A549 (cell line): Measurements from ENCODE around the gene CSPG4. TPM values are rescaled to one million over a fixed set of nuclear protein-coding genes. Genes with fewer than 3 reads are reported as not detected.
"Not testable (repeated sequence)": the region's sequence is repeated elsewhere in the genome, so short reads cannot be mapped to it uniquely, and the experiment has no call there.

Experiments
- ATAC-seq, 2 experiments: fragments of 200-7000 bp in 1 of 2; fragments of >200 bp in 1 of 2; cut with Nextera tagmentation in 1 of 2; cut with Tn5 transposase in 1 of 2; 3 replicates each; pipeline versions ENCODE4 v1.8.0 to v1.9.1; 2018 to 2020; ENCODE audit warnings: mild to moderate bottlenecking in 1 of 2, moderate library complexity in 1 of 2
- CTCF ChIA-PET: fragments of 300-600 bp; sonication (Branson Sonifier 250); formaldehyde crosslinking; extraction: SDS; loops from one replicate; lab custom pipeline; 2021; ENCODE audit warnings: antibody characterized with exemption, inconsistent platforms; lab: Yijun Ruan, JAX
- POLR2A ChIA-PET: fragments of 350-600 bp; formaldehyde crosslinking; extraction: SDS; loops from one replicate; lab custom pipeline; 2021; ENCODE audit warnings: antibody characterized with exemption, inconsistent platforms; lab: Yijun Ruan, JAX
- DNase-seq, 2 experiments: peaks; one replicate each; pipeline versions ENCODE4 v3.0.0 to v3.0.0-alpha.2; 2011 to 2016; ENCODE audit warnings: low read depth in 1 of 2, low spot score in 1 of 2
- FAIRE-seq: peaks from 2 replicates; lab custom pipeline; 2011; peaks lifted over from hg19 to GRCh38; lab: Jason Lieb, UNC
- H3K27ac ChIP-seq, 2 experiments: fragments of >200 bp; sonication (Bioruptor Twin); formaldehyde crosslinking; 3 replicates each; pipeline ENCODE4 v1.5.1; 2016 to 2017
- H3K4me1 ChIP-seq: fragments of >200 bp; sonication (Bioruptor Twin); formaldehyde crosslinking; 3 replicates; pipeline ENCODE4 v1.6.1; 2016
- H3K4me2 ChIP-seq: fragments of >200 bp; sonication (Bioruptor Twin); formaldehyde crosslinking; 3 replicates; pipeline ENCODE4 v1.6.1; 2016
- H3K4me3 ChIP-seq: fragments of >200 bp; sonication (Bioruptor Twin); formaldehyde crosslinking; 3 replicates; pipeline ENCODE4 v1.5.1; 2016
- H3K9me3 ChIP-seq: fragments of >200 bp; sonication (Bioruptor Twin); formaldehyde crosslinking; 3 replicates; pipeline ENCODE4 v1.6.1; 2016
- CEBPB ChIP-seq, 2 experiments: fragments of >200 bp in 1 of 2; sonication (Bioruptor Twin) in 1 of 2; formaldehyde crosslinking in 1 of 2; IDR thresholded peaks; 2 replicates each; pipeline ENCODE4 v1.6.1; 2012 to 2016
- FOSB ChIP-seq: fragments of 250-450 bp; sonication (Bioruptor Pico); IDR thresholded peaks from 2 replicates; pipeline ENCODE4 v1.5.0; 2020; ENCODE audit warnings: mild to moderate bottlenecking, moderate library complexity
- GATA3 ChIP-seq: IDR thresholded peaks from 2 replicates; pipeline ENCODE4 v1.6.1; 2012; ENCODE audit warnings: borderline replicate concordance
- HOXA7 ChIP-seq: fragments of 250-450 bp; sonication (Bioruptor Pico); IDR thresholded peaks from 2 replicates; pipeline ENCODE4 v1.5.0; 2020; ENCODE audit warnings: mild to moderate bottlenecking, moderate library complexity
- JUN ChIP-seq, 2 experiments: fragments of >200 bp; sonication (Bioruptor Twin); formaldehyde crosslinking; IDR thresholded peaks; 2 replicates in 1 of 2; 3 replicates in 1 of 2; pipeline ENCODE4 v1.6.1; 2016 to 2017
- JUNB ChIP-seq: fragments of >200 bp; sonication (Bioruptor Twin); formaldehyde crosslinking; IDR thresholded peaks from 2 replicates; pipeline ENCODE4 v1.6.1; 2016
- RAD21 ChIP-seq, 2 experiments: fragments of >200 bp in 1 of 2; sonication (Bioruptor Twin) in 1 of 2; formaldehyde crosslinking in 1 of 2; IDR thresholded peaks in 1 of 2; conservative IDR thresholded peaks in 1 of 2; 2 replicates in 1 of 2; 3 replicates in 1 of 2; pipeline ENCODE4 v1.6.1; 2012 to 2018; ENCODE audit warnings: inconsistent platforms in 1 of 2
- TFCP2L1 ChIP-seq: fragments of 250-450 bp; sonication (Bioruptor Pico); IDR thresholded peaks from 2 replicates; pipeline ENCODE4 v1.5.0; 2021; ENCODE audit warnings: mild to moderate bottlenecking
- WGBS: methylation state at CpG from one replicate; pipeline ENCODE4 v1.1.6; 2017; ENCODE audit errors: missing lambda C conversion rate; 5-methylcytosine and 5-hydroxymethylcytosine counted together
- polyA plus RNA-seq, 4 experiments: library from polyadenylated mRNA; depleted of rRNA in 3 of 4; stranded (reverse); fragments of >200 nt; fragmentation: RNase III in 1 of 4; extraction: RNeasy Plus Mini Kit Qiagen cat#74134 plus additional on column Dnase treatment in 1 of 4; gene quantifications; 2 replicates in 3 of 4; 3 replicates in 1 of 4; pipeline ENCODE4 v1.2.3, GENCODE V29; 2011 to 2017

Gene CSPG4
- polyA plus RNA-seq, 2 of the 4 experiments (the other 2 are of a cell fraction), result 0.01 to 0.06 TPM

DNA sequence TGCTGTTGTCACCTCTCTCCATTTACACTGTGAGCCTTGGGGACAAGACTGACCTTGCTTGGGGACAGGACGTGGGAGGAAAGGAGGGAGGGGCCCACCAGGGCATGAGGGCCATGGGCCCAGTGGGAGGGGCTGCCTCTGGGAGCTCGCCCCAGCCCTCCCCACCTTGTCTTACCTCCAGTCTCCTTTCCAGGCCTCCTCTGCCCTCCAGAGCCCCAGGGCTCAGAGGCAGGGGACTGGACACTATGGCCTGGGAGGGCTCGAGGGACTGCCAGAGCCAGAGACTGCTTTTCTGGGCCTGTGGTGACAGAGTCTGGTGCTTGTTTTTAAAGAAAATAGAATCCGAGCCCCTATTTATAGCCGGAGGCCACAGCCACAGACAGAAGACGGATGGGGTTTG is 10.2 kb downstream of the CSPG4 start:
- TF ChIP-seq JUNB (no peak), GATA3 (no peak), JUN (IDR thresholded peaks at IDR 0.05) (no peak), TFCP2L1 (CRISPR knock-in tag) (no peak), RAD21 (conservative IDR thresholded peaks at IDR 0.05 in 1 of 2, IDR thresholded peaks at IDR 0.05 in 1 of 2) (no peak), CEBPB (IDR thresholded peaks at IDR 0.05) (no peak), HOXA7 (no peak), FOSB (CRISPR knock-in tag) (no peak)
- TF ChIP-seq, all 56 proteins: peak for 0
- ChIA-PET CTCF (interaction anchor here (1.7 kb wide), 1 partner anchor 17 kb away, joined by 4 read pairs; no protein-coding TSS in a partner anchor), POLR2A (no interaction called here)
- FAIRE-seq (no peak), ATAC-seq (no peak), DNase-seq (no peak)
- no peaks in the 10 kb centered on the region for H3K9me3 ChIP-seq
- H3K4me3 ChIP-seq, result no peak overlapping the region
- H3K4me1 ChIP-seq, result peaks cover 9% of the 10 kb centered on the region; the same call in 2 of the 3 replicates
- H3K4me2 ChIP-seq, result no peak overlapping the region
- WGBS, result 80% methylated on average over 6 of the region's 6 CpGs
- no peak overlapping the region for H3K27ac ChIP-seq

DNA sequence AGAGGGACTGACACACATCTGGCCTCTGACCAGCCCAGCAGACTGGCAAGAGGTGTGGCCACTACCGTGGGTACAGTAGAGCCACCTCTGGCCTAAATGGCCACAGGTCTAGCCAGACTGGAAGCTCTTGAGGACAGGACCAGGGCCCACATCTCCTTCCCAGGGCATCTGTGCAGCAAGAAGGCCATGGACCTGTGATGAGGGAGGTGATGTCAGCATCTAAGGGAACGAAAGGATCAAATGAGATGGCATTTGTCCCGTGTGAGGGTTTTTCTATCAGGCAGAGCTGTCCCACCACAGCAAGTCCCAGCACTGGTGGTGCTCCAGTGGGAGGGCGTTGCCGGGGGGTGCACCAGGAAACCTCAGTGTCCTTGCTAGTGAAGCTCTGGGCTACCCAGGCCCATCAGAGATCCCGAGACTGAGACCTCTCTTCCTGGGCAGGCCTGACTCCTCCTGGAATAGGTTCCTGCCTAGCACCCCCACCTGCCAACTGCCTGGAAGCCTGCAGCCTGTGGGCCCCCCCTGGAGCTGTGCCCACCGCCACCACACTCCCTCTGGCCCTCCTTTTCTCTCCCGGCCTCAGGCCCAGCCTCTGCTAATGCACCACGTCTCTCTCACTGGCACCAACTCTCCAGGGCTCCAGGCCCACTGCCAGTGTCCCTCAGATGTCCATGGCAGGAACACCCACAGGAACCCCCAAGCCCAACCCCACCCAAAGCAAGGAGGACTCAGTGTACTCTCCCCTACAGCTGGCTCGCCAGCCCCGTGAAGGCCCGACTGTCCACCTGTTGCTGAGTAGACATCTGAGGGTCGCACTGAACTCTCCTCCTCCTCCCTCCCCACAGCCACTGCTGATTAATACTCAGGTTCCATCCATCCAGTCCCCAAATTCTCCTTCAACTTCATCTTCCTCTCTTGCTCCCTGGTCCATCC is 11.3 kb downstream of the CSPG4 start:
- FAIRE-seq, H3K9me3 ChIP-seq, POLR2A ChIA-PET, DNase-seq, ATAC-seq, H3K4me2 ChIP-seq, H3K4me3 ChIP-seq, H3K27ac ChIP-seq: not testable (repeated sequence)
- peaks cover 12% of the 10 kb centered on the region; the same call in 2 of the 3 replicates for H3K4me1 ChIP-seq
- 76% methylated on average over 13 of the region's 13 CpGs for WGBS
- CTCF ChIA-PET, result interaction anchor here (0.8 to 1.7 kb wide), 2 partner anchors 9 to 16 kb away, joined by 3 to 4 read pairs; no protein-coding TSS in a partner anchor

DNA sequence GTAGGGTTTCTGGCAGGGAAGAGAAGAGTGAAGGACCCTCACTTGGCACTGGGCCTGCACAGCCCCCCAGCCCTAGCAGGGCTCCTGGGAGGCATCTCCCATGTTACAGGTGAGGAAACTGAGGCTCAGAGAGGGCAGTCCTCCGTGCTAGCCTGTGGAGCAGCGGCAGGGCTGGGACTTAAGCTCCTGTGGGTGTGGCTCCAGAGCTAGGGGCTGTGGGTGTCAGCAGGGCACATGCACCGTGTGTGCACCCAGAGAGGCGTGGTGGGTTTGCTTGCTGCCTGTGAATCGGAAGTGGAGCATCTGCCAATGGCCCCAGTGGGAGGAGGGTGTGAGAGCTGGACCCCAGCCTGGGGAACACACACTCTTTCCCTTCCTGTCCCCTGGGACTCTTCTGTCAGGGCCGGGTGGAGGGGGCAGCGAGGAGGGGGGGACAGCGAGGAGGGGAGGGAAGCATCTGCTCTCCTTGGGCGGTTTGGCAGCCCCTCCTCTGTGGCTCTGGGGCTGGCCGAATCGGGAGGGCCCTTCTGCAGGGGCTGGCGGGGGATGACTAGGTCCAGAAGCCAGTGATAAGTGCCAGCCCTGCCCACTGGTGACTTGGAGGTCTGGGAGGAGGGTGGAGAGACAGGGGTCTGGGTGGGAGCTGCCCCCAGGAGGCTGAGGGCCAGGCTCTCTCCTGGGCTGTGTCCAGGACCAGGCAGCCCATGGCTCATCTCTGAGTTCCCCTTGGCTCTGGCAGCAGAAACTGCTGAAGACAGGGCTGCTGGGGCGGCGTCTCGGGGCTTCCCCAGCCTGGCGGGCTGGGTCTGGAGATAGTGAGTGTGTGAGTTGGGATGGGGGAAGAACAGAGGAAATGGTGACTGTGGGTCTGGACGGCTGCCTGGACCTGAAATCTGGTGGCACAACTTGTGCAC is 12.4 kb downstream of the CSPG4 start:
- DNase-seq, POLR2A ChIA-PET, FAIRE-seq, H3K9me3 ChIP-seq, H3K4me2 ChIP-seq, H3K4me3 ChIP-seq: not testable (repeated sequence)
- 46% methylated on average over 7 of the region's 17 CpGs for WGBS
- CTCF ChIA-PET, result interaction anchor here (0.8 to 1.7 kb wide), 2 partner anchors 8 to 15 kb away, joined by 3 to 4 read pairs; no protein-coding TSS in a partner anchor
- 0 out of 6 replicates have a peak overlapping the region, but pooled peaks of 1 of the 2 experiments have one; percentile 22 for H3K27ac ChIP-seq
- ATAC-seq, result peak in 1 of 2 experiments; percentile 31; a peak in 3 of 6 replicates
- H3K4me1 ChIP-seq, result peaks cover 12% of the 10 kb centered on the region; the same call in 2 of the 3 replicates

DNA sequence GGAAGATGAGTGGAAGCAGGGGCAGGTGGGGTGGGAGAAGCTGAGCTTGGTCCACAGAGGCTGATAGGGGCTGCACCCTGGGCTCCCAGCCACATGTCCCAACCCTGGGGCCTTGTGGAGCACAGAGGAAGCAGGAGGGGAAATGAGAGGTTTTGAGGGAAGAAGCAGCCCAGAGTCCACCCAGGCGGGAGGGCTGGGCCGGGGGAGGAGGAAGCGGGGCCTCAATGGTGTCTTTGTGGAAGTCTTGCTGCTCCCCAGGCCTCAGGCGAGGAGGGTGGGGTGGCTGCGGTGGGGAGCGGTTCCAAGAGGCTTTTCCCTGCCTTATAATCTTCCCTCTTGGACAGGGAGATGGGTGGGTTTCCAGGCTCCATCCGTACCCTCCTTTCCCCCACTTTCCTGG is 13.1 kb downstream of the CSPG4 start:
- H3K27ac ChIP-seq, ATAC-seq, FAIRE-seq, H3K4me3 ChIP-seq, H3K4me2 ChIP-seq, DNase-seq, H3K9me3 ChIP-seq, POLR2A ChIA-PET: not testable (repeated sequence)
- 93% methylated on average over 6 of the region's 7 CpGs for WGBS
- peaks cover 18% of the 10 kb centered on the region for H3K4me1 ChIP-seq
- CTCF ChIA-PET, result interaction anchor here (1.3 kb wide), 1 partner anchor 14 kb away, joined by 3 read pairs; no protein-coding TSS in a partner anchor

DNA sequence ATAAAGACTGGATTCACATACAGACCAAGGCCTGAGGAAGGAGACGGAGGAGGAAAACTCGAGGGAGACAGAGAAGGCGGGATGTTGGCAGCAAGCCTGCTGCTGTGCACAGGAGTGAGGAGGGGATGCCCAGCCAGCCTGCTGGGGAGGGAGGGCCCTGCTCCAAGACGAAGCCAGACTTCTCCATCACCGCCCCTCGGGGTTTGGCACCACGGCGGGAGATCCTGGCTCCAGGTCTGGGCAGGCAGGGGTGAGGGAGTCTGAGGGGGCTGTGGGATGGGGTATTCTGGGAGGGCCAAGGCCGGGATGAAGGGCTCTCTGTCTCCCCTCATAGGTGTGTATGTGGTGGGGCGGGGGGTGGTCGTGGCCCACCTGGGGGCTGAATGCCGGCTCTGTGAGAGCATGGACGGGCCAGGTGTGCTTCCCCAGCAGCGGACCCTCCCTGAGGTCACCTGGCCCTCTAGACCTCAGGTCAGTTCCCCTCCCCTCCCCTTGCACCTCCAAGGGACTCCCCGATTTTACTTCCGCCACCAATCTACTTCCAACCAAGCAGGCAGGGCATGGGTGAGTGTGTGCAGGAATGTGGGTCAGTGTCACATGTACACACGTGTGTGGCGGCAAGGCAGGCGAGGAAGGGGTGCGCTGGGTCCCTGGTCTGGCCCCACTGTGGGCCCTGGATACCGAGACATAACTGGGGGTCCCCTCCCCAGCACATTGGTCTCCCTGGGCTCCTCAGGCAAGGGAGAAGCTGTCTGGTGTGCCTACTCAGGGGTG is 14.5 kb downstream of the CSPG4 start:
- 83% methylated on average over 14 of the region's 21 CpGs for WGBS
- FAIRE-seq, H3K9me3 ChIP-seq, H3K4me3 ChIP-seq, H3K4me2 ChIP-seq, POLR2A ChIA-PET, ATAC-seq, DNase-seq, H3K27ac ChIP-seq: not testable (repeated sequence)
- H3K4me1 ChIP-seq, result peaks cover 19% of the 10 kb centered on the region
- CTCF ChIA-PET, result interaction anchor here (0.6 to 1.5 kb wide), 3 partner anchors 12 to 822 kb away, joined by 3 to 5 read pairs (median 4); no protein-coding TSS in a partner anchor
